Hepatocyte (in vitro differentiated cells): ENCODE data around the gene RASA1.

Source experiments
- CTCF ChIP-seq: fragments of 200-600 bp; sonication (generic); IDR thresholded peaks from 2 replicates; pipeline ENCODE4 v1.5.1; 2016; ENCODE audit warnings: antibody characterized with exemption, mild to moderate bottlenecking; ENCODE audit not compliant: poor library complexity
- EZH2 ChIP-seq: fragments of 200-600 bp; sonication (generic); IDR thresholded peaks from 2 replicates; pipeline ENCODE4 v1.6.1; 2016; ENCODE audit warnings: antibody characterized with exemption, mild to moderate bottlenecking, borderline replicate concordance

GRCh38 chr5:87408204-87408603 is 140.5 kb downstream of the RASA1 start:
- TF ChIP-seq CTCF (no peak), EZH2 (no peak)
